ENCODE results near the gene NAIF1.
A peak's percentile ranks its signal among the peaks of the same experiment; 100 is the strongest.

Gene NAIF1, protein sequence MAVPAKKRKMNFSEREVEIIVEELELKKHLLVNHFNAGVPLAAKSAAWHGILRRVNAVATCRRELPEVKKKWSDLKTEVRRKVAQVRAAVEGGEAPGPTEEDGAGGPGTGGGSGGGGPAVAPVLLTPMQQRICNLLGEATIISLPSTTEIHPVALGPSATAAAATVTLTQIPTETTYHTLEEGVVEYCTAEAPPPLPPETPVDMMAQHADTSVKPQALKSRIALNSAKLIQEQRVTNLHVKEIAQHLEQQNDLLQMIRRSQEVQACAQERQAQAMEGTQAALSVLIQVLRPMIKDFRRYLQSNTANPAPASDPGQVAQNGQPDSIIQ

GRCh38 chr9:128066713-128067644 lies at the start of gene NAIF1:
Gene NAIF1 (minus strand): TSS chr9:128067320. CDS start chr9:128067101, 219 bp downstream.
- Histone ChIP-seq H3K27me3 (no peaks in the 10 kb centered on the region), H3K27ac (peak within 1 kb of the TSS; percentile 95), H3K4me1 (peaks cover 6 to 48% (median 39%) of the 10 kb centered on the region in 4 donors), H3K9me3 (no peaks in the 10 kb centered on the region), H3K36me3 (peaks cover 11 to 19% (median 18%) of the 10 kb centered on the region in 3 donors), H3K4me3 (peak within 1 kb of the TSS; percentile 89 to 98)
- DNase-seq, result peak; percentile 97 to 99
- TF ChIP-seq, protein P1, sequence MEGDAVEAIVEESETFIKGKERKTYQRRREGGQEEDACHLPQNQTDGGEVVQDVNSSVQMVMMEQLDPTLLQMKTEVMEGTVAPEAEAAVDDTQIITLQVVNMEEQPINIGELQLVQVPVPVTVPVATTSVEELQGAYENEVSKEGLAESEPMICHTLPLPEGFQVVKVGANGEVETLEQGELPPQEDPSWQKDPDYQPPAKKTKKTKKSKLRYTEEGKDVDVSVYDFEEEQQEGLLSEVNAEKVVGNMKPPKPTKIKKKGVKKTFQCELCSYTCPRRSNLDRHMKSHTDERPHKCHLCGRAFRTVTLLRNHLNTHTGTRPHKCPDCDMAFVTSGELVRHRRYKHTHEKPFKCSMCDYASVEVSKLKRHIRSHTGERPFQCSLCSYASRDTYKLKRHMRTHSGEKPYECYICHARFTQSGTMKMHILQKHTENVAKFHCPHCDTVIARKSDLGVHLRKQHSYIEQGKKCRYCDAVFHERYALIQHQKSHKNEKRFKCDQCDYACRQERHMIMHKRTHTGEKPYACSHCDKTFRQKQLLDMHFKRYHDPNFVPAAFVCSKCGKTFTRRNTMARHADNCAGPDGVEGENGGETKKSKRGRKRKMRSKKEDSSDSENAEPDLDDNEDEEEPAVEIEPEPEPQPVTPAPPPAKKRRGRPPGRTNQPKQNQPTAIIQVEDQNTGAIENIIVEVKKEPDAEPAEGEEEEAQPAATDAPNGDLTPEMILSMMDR (IDR thresholded peaks at IDR 0.05), result no peak
- intact Hi-C loops (cut with DNase I; ENCODE audit: low total_unique reads), result no loop called here

- intact Hi-C loops (cut with DNase I; ENCODE audit: low total_unique reads), result loop anchor here (5.0 kb wide), 1 partner anchor 174 kb away; no protein-coding TSS in a partner anchor
- H3K27me3 ChIP-seq, result no peaks in the 10 kb centered on the region
- peaks cover 0 to 8% (median 4%) of the 10 kb centered on the region in 4 donors for H3K4me1 ChIP-seq
- no peaks in the 10 kb centered on the region for H3K9me3 ChIP-seq
- H3K36me3 ChIP-seq, result peaks cover 0 to 38% (median 23%) of the 10 kb centered on the region in 3 donors
- no peak overlapping the region for H3K27ac ChIP-seq
- peak in 1 of 2 donors; percentile 62 for DNase-seq
- TF ChIP-seq, protein P1 (IDR thresholded peaks at IDR 0.05), result no peak
- H3K4me3 ChIP-seq, result no peak overlapping the region
Observed at GRCh38 chr9:128116104-128117083, 49.3 kb upstream of the NAIF1 start.

- H3K4me3 ChIP-seq, result no peak overlapping the region
- intact Hi-C loops (cut with DNase I; ENCODE audit: low total_unique reads), result loop anchor here (5.0 kb wide), 1 partner anchor 173 kb away; no protein-coding TSS in a partner anchor
- H3K27ac ChIP-seq, result no peak overlapping the region
- H3K36me3 ChIP-seq, result peaks cover 0 to 29% (median 15%) of the 10 kb centered on the region in 3 donors
- no peaks in the 10 kb centered on the region for H3K9me3 ChIP-seq
- peaks cover 0 to 8% (median 4%) of the 10 kb centered on the region in 4 donors for H3K4me1 ChIP-seq
- TF ChIP-seq, protein P1 (IDR thresholded peaks at IDR 0.05), result no peak
- DNase-seq, result peak in 1 of 2 donors; percentile 61
- H3K27me3 ChIP-seq, result no peaks in the 10 kb centered on the region
Observed at GRCh38 chr9:128115187-128116103, 48.3 kb upstream of the NAIF1 start.

DNA sequence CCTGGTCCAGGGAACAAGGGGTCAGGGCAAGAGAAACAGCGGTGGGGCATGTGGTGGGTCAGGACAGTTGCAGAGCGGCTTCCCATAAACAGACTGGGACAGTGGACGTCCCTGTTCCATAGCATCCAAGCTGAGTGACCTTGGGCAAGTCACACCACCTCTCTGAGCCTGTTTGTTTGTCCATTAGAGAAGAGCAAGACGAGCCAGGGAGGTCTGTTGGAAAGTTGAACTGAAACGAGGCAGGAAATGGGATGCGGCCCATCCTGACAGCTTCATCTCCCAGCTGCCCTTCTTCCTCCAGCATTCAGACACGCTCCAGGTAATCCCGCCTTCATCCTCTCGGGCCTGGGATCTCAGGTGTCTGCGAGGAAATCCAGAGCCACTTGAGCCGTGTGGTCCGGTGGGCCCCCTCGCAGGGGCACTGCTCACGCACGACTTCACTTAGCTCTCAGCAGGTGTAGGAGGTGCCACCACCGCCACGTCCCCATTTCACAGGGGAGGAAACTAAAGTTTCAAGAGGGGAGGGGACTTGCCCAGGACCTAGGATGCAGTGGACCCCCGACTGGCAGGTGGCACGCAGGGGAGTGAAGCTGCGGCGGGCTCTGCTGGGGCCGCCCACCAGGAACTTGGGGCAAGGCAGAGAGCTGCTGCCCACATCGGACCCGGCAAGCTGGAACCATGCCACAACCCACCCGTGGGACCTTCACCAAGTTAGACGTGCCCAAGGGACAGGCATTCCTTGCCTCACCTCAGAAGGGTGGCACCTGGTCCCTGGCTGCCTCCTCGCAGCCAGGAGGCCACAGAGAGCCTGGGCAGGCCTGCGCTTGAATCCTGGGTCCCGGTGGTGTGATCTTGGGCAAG lies 47.4 kb upstream of the NAIF1 start:
- Histone ChIP-seq H3K9me3 (no peaks in the 10 kb centered on the region), H3K4me1 (peaks cover 0 to 8% (median 4%) of the 10 kb centered on the region in 4 donors), H3K4me3 (no peak overlapping the region), H3K36me3 (peaks cover 0 to 28% (median 12%) of the 10 kb centered on the region in 3 donors), H3K27ac (no peak overlapping the region), H3K27me3 (no peaks in the 10 kb centered on the region)
- intact Hi-C loops (cut with DNase I; ENCODE audit: low total_unique reads), result loop anchor here (5.0 kb wide), 1 partner anchor 172 kb away; no protein-coding TSS in a partner anchor
- DNase-seq, result peak in 1 of 2 donors; percentile 56
- TF ChIP-seq, protein P1 (IDR thresholded peaks at IDR 0.05), result no peak
